GM12878 (cell line): Measurements from ENCODE around the gene NLN. TPM values are rescaled to one million over a fixed set of nuclear protein-coding genes. Genes with fewer than 3 reads are reported as not detected.

Source experiments
- ATAC-seq: fragments of 200-7000 bp; cut with Tn5 transposase; 3 replicates; pipeline ENCODE4 v1.9.1; 2020; ENCODE audit warnings: mild to moderate bottlenecking, moderate library complexity
- BruUV-seq: library from RNA; stranded (reverse); fragments of 400-500 nt; replicated peaks from 2 replicates; lab custom pipeline; 2021; lab: Mats Ljungman, UMichigan
- CTCF ChIA-PET: fragments of 300-600 bp; sonication (Branson Sonifier 250); formaldehyde crosslinking; extraction: SDS; loops from one replicate; lab custom pipeline; 2021; ENCODE audit warnings: inconsistent platforms; lab: Yijun Ruan, JAX
- POLR2A ChIA-PET: fragments of 350-600 bp; formaldehyde crosslinking; extraction: SDS; loops from one replicate; lab custom pipeline; 2021; ENCODE audit warnings: inconsistent platforms; lab: Charles Lee
- RAD21 ChIA-PET: fragments of 300-600 bp; sonication (Branson Sonifier 250); formaldehyde crosslinking; loops from one replicate; lab custom pipeline; 2023; ENCODE audit warnings: antibody characterized with exemption; ENCODE audit not compliant: unreplicated experiment; lab: Charles Lee
- SMC1A ChIA-PET: fragments of 300-600 bp; sonication (Branson Sonifier 250); formaldehyde crosslinking; loops from one replicate; lab custom pipeline; 2023; ENCODE audit not compliant: unreplicated experiment, uncharacterized antibody; lab: Charles Lee
- DNase-seq: peaks from one replicate; pipeline ENCODE4 v3.0.0-alpha.2; 2011; ENCODE audit warnings: low read depth, low spot score
- FAIRE-seq: peaks from 3 replicates; lab custom pipeline; 2011; peaks lifted over from hg19 to GRCh38; lab: Jason Lieb, UNC
- H2AFZ ChIP-seq: 2 replicates; pipeline ENCODE4 v1.6.0; 2011; ENCODE audit warnings: low read depth, low read length, control low read depth; ENCODE audit not compliant: control insufficient read depth
- H3K27ac ChIP-seq: 2 replicates; pipeline ENCODE4 v1.5.1; 2011; ENCODE audit warnings: control low read depth; ENCODE audit not compliant: control insufficient read depth, insufficient read depth
- H3K27me3 ChIP-seq, 2 experiments: replicated peaks in 1 of 2; 2 replicates each; pipeline versions ENCODE4 v1.6.0 to v1.6.1; 2011; ENCODE audit warnings: low read length in 1 of 2; ENCODE audit not compliant: control insufficient read depth in 2 of 2, insufficient read depth in 2 of 2
- H3K36me3 ChIP-seq, 2 experiments: 2 replicates each; pipeline ENCODE4 v1.5.1; 2011; ENCODE audit warnings: low read length in 1 of 2; ENCODE audit not compliant: control insufficient read depth in 2 of 2, insufficient read depth in 2 of 2
- H3K4me1 ChIP-seq: 2 replicates; pipeline ENCODE4 v1.6.1; 2011; ENCODE audit warnings: mild to moderate bottlenecking, low read length, moderate library complexity, mixed read lengths; ENCODE audit not compliant: control insufficient read depth, insufficient read depth
- H3K4me2 ChIP-seq: 2 replicates; pipeline ENCODE4 v1.6.0; 2011; ENCODE audit warnings: control low read depth; ENCODE audit not compliant: control insufficient read depth, insufficient read depth
- H3K4me3 ChIP-seq: fragments of 200-600 bp; sonication (generic); 2 replicates; pipeline ENCODE4 v1.5.1; 2016
- H3K79me2 ChIP-seq: 2 replicates; pipeline ENCODE4 v1.6.0; 2011; ENCODE audit warnings: low read length; ENCODE audit not compliant: control insufficient read depth, insufficient read depth
- H3K9ac ChIP-seq: 2 replicates; pipeline ENCODE4 v1.8.0; 2011; ENCODE audit warnings: low read length, control low read depth, mixed read lengths; ENCODE audit not compliant: control insufficient read depth, insufficient read depth
- H3K9me3 ChIP-seq: replicated peaks from 3 replicates; pipeline ENCODE4 v1.5.1; 2011; ENCODE audit warnings: mild to moderate bottlenecking, low read length; ENCODE audit not compliant: control insufficient read depth, insufficient read depth
- H4K20me1 ChIP-seq: 2 replicates; pipeline ENCODE4 v1.6.0; 2011; ENCODE audit not compliant: control insufficient read depth, insufficient read depth
- BMI1 ChIP-seq: fragments of 450-650 bp; IDR thresholded peaks from 2 replicates; pipeline ENCODE4 v1.6.1; 2016; ENCODE audit warnings: mild to moderate bottlenecking, moderate library complexity, borderline replicate concordance
- CTCF ChIP-seq, 3 experiments: IDR thresholded peaks in 2 of 3; conservative IDR thresholded peaks in 1 of 3; 2 replicates each; pipeline ENCODE4 v1.5.1; 2011; ENCODE audit warnings: low read depth in 3 of 3, low read length in 3 of 3, mild to moderate bottlenecking in 3 of 3, control low read depth in 2 of 3, moderate library complexity in 2 of 3, inconsistent platforms in 1 of 3, mixed read lengths in 1 of 3; ENCODE audit not compliant: control insufficient read depth in 2 of 3, insufficient read depth in 1 of 3; ENCODE audit errors: extremely low read depth in 1 of 3
- E2F4 ChIP-seq: IDR thresholded peaks from 2 replicates; pipeline ENCODE4 v1.6.1; 2012; ENCODE audit warnings: low read depth, low read length, improper control_type of control experiment
- JUNB ChIP-seq: IDR thresholded peaks from 2 replicates; pipeline ENCODE4 v1.6.1; 2016; ENCODE audit warnings: antibody characterized with exemption, mild to moderate bottlenecking
- LARP7 ChIP-seq: fragments of 450-650 bp; IDR thresholded peaks from 2 replicates; pipeline ENCODE4 v1.6.1; 2017; ENCODE audit warnings: mild to moderate bottlenecking
- NKRF ChIP-seq: fragments of 450-650 bp; conservative IDR thresholded peaks from 2 replicates; pipeline ENCODE4 v1.6.1; 2017; ENCODE audit warnings: mild to moderate bottlenecking, moderate library complexity
- NR2C1 ChIP-seq: fragments of 450-650 bp; IDR thresholded peaks from 2 replicates; pipeline ENCODE4 v1.6.1; 2017; ENCODE audit warnings: antibody characterized with exemption, mild to moderate bottlenecking, moderate library complexity
- SMAD1 ChIP-seq: fragments of 450-650 bp; IDR thresholded peaks from 2 replicates; pipeline ENCODE4 v1.6.1; 2018; ENCODE audit warnings: mild to moderate bottlenecking, low read depth; ENCODE audit not compliant: partially characterized antibody
- ZBTB33 ChIP-seq: fragments of 450-650 bp; IDR thresholded peaks from 2 replicates; pipeline ENCODE4 v1.6.1; 2017; ENCODE audit warnings: mild to moderate bottlenecking
- WGBS: methylation state at CpG from one replicate; pipeline ENCODE4 v1.1.6; 2016; ENCODE audit warnings: low lambda C conversion rate; ENCODE audit not compliant: insufficient replicate concordance, insufficient coverage; ENCODE audit errors: missing lambda C conversion rate; 5-methylcytosine and 5-hydroxymethylcytosine counted together
- in situ Hi-C: fragments of 300-500 bp; cut with MboI; formaldehyde crosslinking; loops from 9 replicates; pipeline ENCODE4 v1.14.3; 2018; ENCODE audit warnings: mixed read lengths
- intact Hi-C: fragments of 100-400 bp; cut with micrococcal nuclease; formaldehyde crosslinking; loops from one replicate; pipeline ENCODE4 v1.14.2; 2022; ENCODE audit not compliant: unreplicated experiment
- polyA plus RNA-seq, 11 experiments: library from polyadenylated mRNA; depleted of rRNA in 4 of 11; unstranded in 6 of 11; stranded (reverse) in 5 of 11; fragments of >200 nt; fragmentation: Nextera tagmentation in 4 of 11; fragmentation: Illumina TruSeq in 1 of 11; extraction: Ambion mirVana in 4 of 11; extraction: Trizol in 1 of 11; gene quantifications; 1 replicate in 1 of 11; 2 replicates in 10 of 11; pipeline versions ENCODE4 v1.2.1 to v1.2.3, GENCODE V29; 2011 to 2016; ENCODE audit warnings: inconsistent platforms in 2 of 11, missing spikeins in 2 of 11, low read depth in 1 of 11
- total RNA-seq, 4 experiments: library from RNA; depleted of rRNA in 3 of 4; stranded (reverse); fragments of >200 nt in 3 of 4; fragmentation: Illumina TruSeq in 1 of 4; extraction: Trizol in 1 of 4; gene quantifications; 2 replicates each; pipeline versions ENCODE4 v1.2.1 to v1.2.3, GENCODE V29; 2013 to 2021

Gene NLN
- total and polyA plus RNA-seq, 10 of the 15 experiments (the other 5 are each of a cell fraction or from before 2014, with no cell fraction given): 6.8 to 56.9 (median 33.3) TPM

GRCh38 chr5:65728218-65728617 lies 6.2 kb downstream of the NLN start:
- SMC1A ChIA-PET: interaction anchor here (0.6 to 2.8 kb wide), 9 partner anchors 10 to 412 kb away, joined by 3 to 13 read pairs (median 3); no protein-coding TSS in a partner anchor
- peaks cover 16% of the 10 kb centered on the region for H3K79me2 ChIP-seq
- no peaks in the 10 kb centered on the region for H3K9me3 ChIP-seq

More at GRCh38 chr5:65728218-65728617, 6.2 kb downstream of the NLN start:
- WGBS: 100% methylated on average over 1 of the region's 1 CpG
- Histone ChIP-seq H3K4me3 (no peak overlapping the region), H2AFZ (no peak overlapping the region), H3K27me3 (no peaks in the 10 kb centered on the region), H3K4me2 (no peak overlapping the region)
- ATAC-seq: no peak
- no TSS peak for BruUV-seq
- POLR2A ChIA-PET: interaction anchor here (1.2 to 1.5 kb wide), 2 partner anchors 26 to 165 kb away, joined by 3 read pairs; partner anchors contain the start of genes CENPK and PPWD1
- TF ChIP-seq BMI1: no peak
- no peak for TF ChIP-seq E2F4
- no peak for TF ChIP-seq LARP7
- no peak for TF ChIP-seq NR2C1
- no peak for TF ChIP-seq JUNB
- TF ChIP-seq ZBTB33: no peak
- no peak for TF ChIP-seq NKRF
- TF ChIP-seq CTCF (IDR thresholded peaks at IDR 0.05 in 2 of 3, conservative IDR thresholded peaks at IDR 0.05 in 1 of 3; ENCODE audit: control insufficient read depth in 2 of 3, extremely low read depth in 1 of 3, insufficient read depth in 1 of 3, low read depth in 3 of 3, low read length in 3 of 3): no peak
- TF ChIP-seq SMAD1: no peak
- TF ChIP-seq, all 136 proteins: peak for 0
- in situ Hi-C loops: no loop called here
- Histone ChIP-seq H4K20me1 (no peaks in the 10 kb centered on the region), H3K27ac (no peak overlapping the region), H3K4me1 (peaks cover 13% of the 10 kb centered on the region), H3K9ac (no peak overlapping the region), H3K36me3 (no peaks in the 10 kb centered on the region)
- RAD21 ChIA-PET: interaction anchor here (1.6 kb wide), 2 partner anchors 9 to 98 kb away, joined by 5 to 6 read pairs; no protein-coding TSS in a partner anchor
- FAIRE-seq (no peak), DNase-seq (no peak)
- intact Hi-C loops: no loop called here
- CTCF ChIA-PET: interaction anchor here (1.0 to 2.6 kb wide), 4 partner anchors 13 to 319 kb away, joined by 3 to 20 read pairs (median 4); no protein-coding TSS in a partner anchor
